Naive thymus-derived CD8-positive, alpha-beta T cell (primary cell): ENCODE measurements around the gene ACTN2. TPM values are rescaled to one million over a fixed set of nuclear protein-coding genes. Genes with fewer than 3 reads are reported as not detected.

Experiments
- ATAC-seq, 2 donors: fragments of 150-1000 bp; cut with Tn5 transposase in 1 of 2; sonication (Bioruptor Pico), chemical (Tn5 transposase) in 1 of 2; 1 replicate in 1 of 2; 2 replicates in 1 of 2; pipeline ENCODE4 v1.10.0; 2021; ENCODE audit warnings: mild to moderate bottlenecking in 2 of 2, moderate library complexity in 2 of 2
- POLR2A ChIA-PET: fragments of 350-600 bp; sonication (Branson Sonifier 250); formaldehyde crosslinking; loops from one replicate; lab custom pipeline; 2021; ENCODE audit warnings: antibody characterized with exemption; lab: Charles Lee
- DNase-seq, 10 donors: peaks; one replicate each; pipeline versions ENCODE4 v3.0.0 to v3.0.0-alpha.2; 2020 to 2022
- H3K27ac Mint-ChIP-seq, 10 donors: one replicate each; pipeline ENCODE4 v1.8.0; 2020 to 2022; ENCODE audit warnings: mild to moderate bottlenecking in 10 of 10, mixed read lengths in 10 of 10, moderate library complexity in 4 of 10, inconsistent platforms in 1 of 10
- H3K27me3 Mint-ChIP-seq, 5 donors: one replicate each; pipeline ENCODE4 v1.8.0; 2021 to 2022; ENCODE audit warnings: mixed read lengths in 5 of 5
- H3K36me3 Mint-ChIP-seq, 3 donors: one replicate each; pipeline ENCODE4 v1.8.0; 2020 to 2022; ENCODE audit warnings: mixed read lengths in 3 of 3, mild to moderate bottlenecking in 2 of 3, inconsistent platforms in 1 of 3
- H3K4me1 Mint-ChIP-seq, 4 donors: one replicate each; pipeline ENCODE4 v1.8.0; 2021 to 2022; ENCODE audit warnings: mixed read lengths in 4 of 4
- H3K4me3 Mint-ChIP-seq, 10 donors: one replicate each; pipeline ENCODE4 v1.8.0; 2020 to 2022; ENCODE audit warnings: mild to moderate bottlenecking in 10 of 10, mixed read lengths in 10 of 10, moderate library complexity in 6 of 10, inconsistent platforms in 1 of 10
- H3K9me3 Mint-ChIP-seq, 9 donors: one replicate each; pipeline ENCODE4 v1.8.0; 2020 to 2022; ENCODE audit warnings: mixed read lengths in 9 of 9, mild to moderate bottlenecking in 3 of 9, inconsistent platforms in 1 of 9, moderate library complexity in 1 of 9
- polyA plus RNA-seq, 3 donors: library from polyadenylated mRNA; unstranded; fragments of 300-500 nt; fragmentation: Illumina TruSeq; gene quantifications; one replicate each; pipeline ENCODE4 v1.2.3, GENCODE V29; 2021
- total RNA-seq, 8 experiments: library from RNA in 2 of 8; stranded (reverse) in 2 of 8; gene quantifications; one replicate each; pipeline ENCODE4 v1.2.3 and lab custom pipeline; 2021 to 2026

ACTN2 gene
- total and polyA plus RNA-seq, 5 experiments from 2014 or later: 0.36 TPM; not detected in 4

DNA sequence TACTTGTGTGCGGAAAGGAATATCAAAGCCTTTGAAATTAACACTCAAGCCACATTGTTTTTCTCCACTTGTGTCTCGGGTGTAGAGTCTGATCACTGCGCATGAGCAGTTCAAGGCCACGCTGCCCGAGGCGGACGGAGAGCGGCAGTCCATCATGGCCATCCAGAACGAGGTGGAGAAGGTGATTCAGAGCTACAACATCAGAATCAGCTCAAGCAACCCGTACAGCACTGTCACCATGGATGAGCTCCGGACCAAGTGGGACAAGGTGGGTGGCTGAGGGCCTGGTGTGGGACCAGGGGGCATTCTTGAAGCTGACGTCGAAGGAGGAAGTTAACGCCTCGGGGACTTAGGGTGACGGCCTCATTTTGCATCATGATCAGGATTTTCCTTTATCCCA is 65.1 kb downstream of the ACTN2 start:
- Mint-ChIP-seq H3K27ac (no peak overlapping the region), H3K27me3 (peaks cover 4 to 14% (median 10%) of the 10 kb centered on the region in 5 donors), H3K36me3 (no peaks in the 10 kb centered on the region), H3K4me1 (no peaks in the 10 kb centered on the region), H3K4me3 (no peak overlapping the region), H3K9me3 (no peaks in the 10 kb centered on the region)
- POLR2A ChIA-PET: interaction anchor here (0.5 kb wide), 1 partner anchor 10 kb away, joined by 3 read pairs; no protein-coding TSS in a partner anchor
- DNase-seq (no peak), ATAC-seq (no peak)

DNA sequence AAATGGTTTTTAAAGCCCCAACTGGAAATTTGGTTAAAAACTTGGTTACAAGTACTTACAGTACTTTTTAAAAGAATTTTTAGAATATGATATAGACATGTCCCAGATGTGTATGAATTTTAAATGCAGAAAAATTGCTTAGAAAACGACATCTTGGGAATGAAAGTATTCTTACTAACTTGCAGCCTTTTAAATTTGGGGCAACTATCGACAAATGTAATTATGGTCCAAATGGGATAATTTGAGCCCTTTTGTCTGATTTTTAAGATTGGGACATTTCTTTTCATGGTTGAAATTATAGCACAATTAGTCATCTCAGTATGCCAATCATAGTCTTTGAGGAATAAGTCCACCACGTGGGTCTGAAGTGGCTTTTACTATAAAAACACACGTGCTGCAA is 65.6 kb downstream of the ACTN2 start:
- H3K27me3 Mint-ChIP-seq: peaks cover 4 to 14% (median 8%) of the 10 kb centered on the region in 5 donors
- ATAC-seq (no peak), DNase-seq (no peak)
- no peak overlapping the region for H3K27ac Mint-ChIP-seq
- no peaks in the 10 kb centered on the region for H3K4me1 Mint-ChIP-seq
- H3K36me3 Mint-ChIP-seq: no peaks in the 10 kb centered on the region
- POLR2A ChIA-PET: interaction anchor here (0.6 kb wide), 1 partner anchor 57 kb away, joined by 3 read pairs; no protein-coding TSS in a partner anchor
- H3K9me3 Mint-ChIP-seq: no peaks in the 10 kb centered on the region
- no peak overlapping the region for H3K4me3 Mint-ChIP-seq

DNA sequence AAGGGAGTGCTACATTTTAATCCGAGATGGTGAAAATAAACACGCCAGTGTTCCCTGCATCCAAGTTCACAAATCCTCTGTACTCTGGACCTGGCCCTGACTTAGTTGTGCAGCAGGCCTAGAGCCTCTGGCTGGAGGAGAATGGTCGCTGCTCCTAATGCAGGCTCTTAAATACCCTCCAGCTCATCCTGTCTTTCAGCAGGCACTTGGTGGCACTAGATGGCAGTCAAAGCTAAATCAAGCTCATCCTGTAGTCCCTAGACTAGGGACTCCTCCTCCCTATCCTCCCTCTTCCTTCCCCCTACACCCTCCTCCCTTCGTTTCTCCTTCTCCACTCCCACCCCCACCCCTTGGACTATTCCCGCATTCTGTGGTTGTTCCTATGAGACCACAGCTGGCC is 67.2 kb downstream of the ACTN2 start:
- POLR2A ChIA-PET: no interaction called here
- H3K4me1 Mint-ChIP-seq: no peaks in the 10 kb centered on the region
- peaks cover under 1 to 7% (median 4%) of the 10 kb centered on the region in 5 donors for H3K27me3 Mint-ChIP-seq
- H3K4me3 Mint-ChIP-seq: no peak overlapping the region
- DNase-seq (no peak), ATAC-seq (no peak)
- no peaks in the 10 kb centered on the region for H3K36me3 Mint-ChIP-seq
- no peaks in the 10 kb centered on the region for H3K9me3 Mint-ChIP-seq
- no peak overlapping the region for H3K27ac Mint-ChIP-seq

DNA sequence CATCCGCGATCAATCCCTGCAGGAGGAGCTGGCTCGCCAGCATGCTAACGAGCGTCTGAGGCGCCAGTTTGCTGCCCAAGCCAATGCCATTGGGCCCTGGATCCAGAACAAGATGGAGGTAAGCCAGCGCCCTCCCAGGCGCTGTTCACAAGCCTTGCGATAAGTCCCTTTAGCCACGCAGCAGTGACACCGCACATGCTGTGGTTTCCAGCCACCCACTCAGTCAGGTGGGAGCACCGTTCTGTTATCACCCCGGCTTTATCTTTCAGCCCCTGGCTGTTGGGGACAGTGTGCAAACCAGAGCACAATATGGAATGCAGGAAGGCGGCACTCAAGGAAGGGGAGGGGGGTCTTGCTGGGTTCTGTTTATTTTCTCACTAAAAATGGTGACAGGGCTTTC is 67.7 kb downstream of the ACTN2 start:
- no peak overlapping the region for H3K4me3 Mint-ChIP-seq
- no peak for DNase-seq
- ATAC-seq: no peak
- H3K27ac Mint-ChIP-seq: no peak overlapping the region
- H3K36me3 Mint-ChIP-seq: no peaks in the 10 kb centered on the region
- H3K4me1 Mint-ChIP-seq: no peaks in the 10 kb centered on the region
- peaks cover 0 to 7% (median 4%) of the 10 kb centered on the region in 5 donors for H3K27me3 Mint-ChIP-seq
- no peaks in the 10 kb centered on the region for H3K9me3 Mint-ChIP-seq
- POLR2A ChIA-PET: no interaction called here

DNA sequence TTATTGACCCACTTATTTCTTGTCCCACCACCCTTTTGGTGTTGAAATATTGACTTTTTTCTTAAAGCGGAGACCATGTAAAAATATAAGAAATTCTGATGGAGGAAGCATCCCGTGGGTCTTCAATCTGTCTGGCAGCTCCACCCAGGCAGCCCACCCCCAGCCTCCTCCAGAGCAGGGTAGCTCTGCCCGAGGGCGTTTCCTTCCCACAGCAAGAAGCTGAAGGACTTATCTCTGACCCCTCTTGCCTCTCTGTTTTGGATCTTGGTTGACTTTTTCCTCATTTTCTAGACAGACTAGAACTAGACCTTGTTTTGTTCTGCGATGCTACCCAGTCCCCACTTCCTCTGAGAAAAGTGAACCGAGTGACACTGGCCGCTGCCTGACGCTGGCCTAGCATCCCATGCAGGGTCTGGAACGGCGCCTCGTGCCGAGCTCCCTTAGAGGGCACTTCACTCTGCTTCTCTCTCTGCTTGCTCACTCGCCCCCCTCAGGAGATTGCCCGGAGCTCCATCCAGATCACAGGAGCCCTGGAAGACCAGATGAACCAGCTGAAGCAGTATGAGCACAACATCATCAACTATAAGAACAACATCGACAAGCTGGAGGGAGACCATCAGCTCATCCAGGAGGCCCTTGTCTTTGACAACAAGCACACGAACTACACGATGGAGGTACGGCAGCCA is 68.4 kb downstream of the ACTN2 start:
- Mint-ChIP-seq H3K27me3 (peaks cover 0 to 7% (median 3%) of the 10 kb centered on the region in 5 donors), H3K4me3 (no peak overlapping the region), H3K27ac (no peak overlapping the region), H3K9me3 (no peaks in the 10 kb centered on the region), H3K36me3 (no peaks in the 10 kb centered on the region), H3K4me1 (peaks cover 1 to 6% (median 2%) of the 10 kb centered on the region in 4 donors)
- DNase-seq (no peak), ATAC-seq (no peak)
- POLR2A ChIA-PET: no interaction called here

DNA sequence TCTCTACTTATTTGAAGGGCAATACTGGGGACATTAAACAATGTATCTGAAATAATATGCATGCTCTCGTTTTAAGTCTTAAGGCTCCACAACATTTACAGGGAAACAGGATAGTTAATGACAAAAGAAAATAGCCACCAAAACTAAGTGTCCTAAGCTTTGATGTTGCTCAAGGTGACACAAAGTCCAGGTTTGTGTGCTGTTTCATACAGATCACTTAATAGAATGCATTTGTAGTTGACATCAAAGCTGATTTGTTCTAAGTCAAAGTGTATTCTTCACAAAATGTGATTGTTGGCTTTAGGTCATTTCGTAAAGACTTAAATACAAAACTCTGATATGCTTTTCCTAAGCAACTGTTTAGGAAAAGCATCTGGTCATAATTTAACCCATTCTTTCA is 71.3 kb downstream of the ACTN2 start:
- DNase-seq (no peak), ATAC-seq (no peak)
- POLR2A ChIA-PET: no interaction called here
- Mint-ChIP-seq H3K36me3 (no peaks in the 10 kb centered on the region), H3K27me3 (peaks cover 0 to 1% (median 0%) of the 10 kb centered on the region in 5 donors), H3K4me3 (no peak overlapping the region), H3K27ac (no peak overlapping the region), H3K9me3 (no peaks in the 10 kb centered on the region), H3K4me1 (peaks cover 1 to 6% (median 2%) of the 10 kb centered on the region in 4 donors)

DNA sequence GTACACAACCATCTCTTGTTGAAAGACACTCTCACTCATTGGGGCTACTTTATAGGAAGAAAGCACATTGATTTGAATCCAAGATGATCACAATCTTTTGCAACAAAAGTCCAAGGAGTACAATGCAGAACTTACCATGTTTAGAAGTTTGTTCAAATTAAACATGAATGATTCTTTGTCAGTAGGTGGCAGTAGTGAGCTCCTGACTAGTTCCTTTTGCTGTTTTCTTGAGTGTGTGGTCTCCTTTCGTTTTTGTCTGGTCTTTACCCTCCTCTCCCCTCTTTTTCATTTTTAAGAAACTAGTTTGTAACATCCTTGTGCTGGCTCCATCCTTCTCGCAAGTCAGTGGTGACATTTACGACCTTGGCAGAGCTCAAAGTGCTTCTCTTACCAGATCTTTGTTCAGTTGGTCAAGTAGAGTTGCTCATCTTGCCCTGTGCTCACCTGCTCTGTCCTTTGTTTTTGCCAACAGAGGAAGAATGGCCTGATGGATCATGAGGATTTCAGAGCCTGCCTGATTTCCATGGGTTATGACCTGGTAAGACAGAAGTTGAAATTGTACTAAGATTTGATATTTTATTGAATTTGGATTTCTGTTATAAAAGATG is 73.1 kb downstream of the ACTN2 start:
- Mint-ChIP-seq H3K36me3 (no peaks in the 10 kb centered on the region), H3K9me3 (no peaks in the 10 kb centered on the region), H3K4me1 (peaks cover 1 to 6% (median 2%) of the 10 kb centered on the region in 4 donors), H3K27ac (peak overlapping the region in 1 of 10 donors; percentile 80), H3K27me3 (peaks cover 0 to 6% (median 0%) of the 10 kb centered on the region in 5 donors), H3K4me3 (no peak overlapping the region)
- DNase-seq: peak in 5 of 10 donors; percentile 13 to 62 (median 56)
- POLR2A ChIA-PET: interaction anchor here (0.8 kb wide), 2 partner anchors 11 to 36 kb away, joined by 3 read pairs; partner anchors contain the start of gene MTR
- peak; percentile 37 to 49 for ATAC-seq

DNA sequence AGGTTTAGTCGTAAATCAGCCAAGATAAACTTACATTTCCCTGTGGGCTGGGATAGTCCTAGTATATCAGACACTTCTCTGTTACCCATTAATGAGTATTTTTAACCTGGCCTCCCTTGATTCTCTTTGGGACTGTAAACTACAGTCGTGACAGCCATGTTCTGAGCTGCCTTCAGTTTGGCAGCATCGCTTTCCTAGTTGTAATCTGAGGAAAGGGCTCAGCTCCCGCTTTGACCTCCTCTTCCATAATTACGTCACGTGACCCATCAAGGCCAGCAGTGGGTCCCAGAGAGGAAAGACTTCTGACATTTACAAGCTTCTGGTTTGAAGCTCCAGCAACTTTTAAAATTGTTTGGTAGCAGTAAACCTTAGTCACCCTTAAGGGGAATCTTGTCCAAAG is 74.2 kb downstream of the ACTN2 start:
- Mint-ChIP-seq H3K4me3 (no peak overlapping the region), H3K27me3 (peaks cover 0 to 17% (median 0%) of the 10 kb centered on the region in 5 donors), H3K9me3 (no peaks in the 10 kb centered on the region), H3K27ac (no peak overlapping the region), H3K36me3 (no peaks in the 10 kb centered on the region), H3K4me1 (peaks cover 1 to 6% (median 2%) of the 10 kb centered on the region in 4 donors)
- DNase-seq (no peak), ATAC-seq (no peak)
- POLR2A ChIA-PET: no interaction called here

DNA sequence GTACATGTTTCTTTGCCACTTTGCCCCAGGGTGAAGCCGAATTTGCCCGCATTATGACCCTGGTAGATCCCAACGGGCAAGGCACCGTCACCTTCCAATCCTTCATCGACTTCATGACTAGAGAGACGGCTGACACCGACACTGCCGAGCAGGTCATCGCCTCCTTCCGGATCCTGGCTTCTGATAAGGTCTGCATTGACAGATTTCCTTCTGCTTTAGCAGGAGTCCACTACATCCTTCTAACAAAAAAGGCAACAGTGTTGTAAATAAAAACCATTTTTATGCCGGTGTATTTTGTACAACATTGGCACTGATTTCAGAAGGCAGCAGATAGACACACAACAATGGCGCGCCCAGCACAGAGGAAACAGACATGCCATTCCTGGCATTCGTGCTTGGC is 74.7 kb downstream of the ACTN2 start:
- DNase-seq: no peak
- Mint-ChIP-seq H3K9me3 (no peaks in the 10 kb centered on the region), H3K36me3 (no peaks in the 10 kb centered on the region), H3K27me3 (peaks cover 0 to 22% (median 2%) of the 10 kb centered on the region in 5 donors), H3K4me1 (peaks cover 1 to 6% (median 2%) of the 10 kb centered on the region in 4 donors), H3K4me3 (no peak overlapping the region), H3K27ac (no peak overlapping the region)
- POLR2A ChIA-PET: no interaction called here
- ATAC-seq: no peak

DNA sequence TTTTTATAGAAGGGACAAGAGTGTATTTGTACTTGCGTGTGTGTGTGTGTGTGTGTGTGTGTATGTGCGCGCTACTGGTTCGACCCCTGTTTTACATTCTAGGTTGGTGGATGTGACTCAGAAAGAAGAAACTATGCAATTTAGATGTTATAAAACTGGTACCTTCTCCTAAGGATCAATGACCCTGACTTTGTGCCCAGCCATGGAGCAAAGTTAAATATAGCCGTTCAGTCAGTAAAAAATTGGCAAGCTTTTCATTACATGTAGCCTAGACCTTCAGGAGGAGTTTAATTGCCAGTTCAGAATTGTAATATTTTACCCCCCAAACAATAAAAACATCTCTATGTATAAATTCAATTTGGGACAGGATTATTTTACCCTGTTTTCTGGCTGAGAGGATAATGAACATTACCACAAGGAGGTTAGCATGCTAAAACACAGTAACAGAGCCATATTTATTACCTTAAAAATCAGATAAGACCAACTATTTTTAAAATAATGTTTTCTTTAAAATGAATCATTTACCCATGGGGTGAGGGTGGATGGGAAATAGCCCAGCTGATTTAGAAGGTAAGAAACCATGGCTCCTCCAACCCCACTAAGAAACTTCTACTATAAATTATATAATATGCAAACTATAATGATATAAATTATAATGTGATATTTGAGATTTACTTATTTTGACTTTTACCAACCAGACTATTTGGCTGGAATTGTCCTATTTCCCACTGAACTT is 75.3 kb downstream of the ACTN2 start:
- Mint-ChIP-seq H3K4me3 (no peak overlapping the region), H3K27ac (no peak overlapping the region), H3K9me3 (no peaks in the 10 kb centered on the region), H3K4me1 (peaks cover 1 to 6% (median 2%) of the 10 kb centered on the region in 4 donors), H3K36me3 (no peaks in the 10 kb centered on the region), H3K27me3 (peaks cover 0 to 25% (median 2%) of the 10 kb centered on the region in 5 donors)
- DNase-seq (no peak), ATAC-seq (no peak)
- POLR2A ChIA-PET: no interaction called here

DNA sequence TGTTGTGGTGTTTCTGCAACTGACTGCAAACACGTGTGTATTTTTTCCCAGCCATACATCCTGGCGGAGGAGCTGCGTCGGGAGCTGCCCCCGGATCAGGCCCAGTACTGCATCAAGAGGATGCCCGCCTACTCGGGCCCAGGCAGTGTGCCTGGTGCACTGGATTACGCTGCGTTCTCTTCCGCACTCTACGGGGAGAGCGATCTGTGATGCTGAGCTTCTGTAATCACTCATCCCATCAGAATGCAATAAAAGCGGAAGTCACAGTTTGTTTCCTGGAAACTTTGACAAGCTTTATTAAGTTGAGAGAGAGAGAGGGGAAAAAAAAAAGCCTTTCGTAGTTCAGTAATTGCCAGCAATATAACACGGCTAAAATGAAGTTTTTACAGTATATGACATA is 76.1 kb downstream of the ACTN2 start:
- Mint-ChIP-seq H3K4me3 (no peak overlapping the region), H3K4me1 (peaks cover 1 to 6% (median 2%) of the 10 kb centered on the region in 4 donors), H3K9me3 (no peaks in the 10 kb centered on the region), H3K36me3 (no peaks in the 10 kb centered on the region), H3K27me3 (peaks cover 0 to 25% (median 2%) of the 10 kb centered on the region in 5 donors), H3K27ac (no peak overlapping the region)
- no peak for ATAC-seq
- POLR2A ChIA-PET: no interaction called here
- DNase-seq: no peak

DNA sequence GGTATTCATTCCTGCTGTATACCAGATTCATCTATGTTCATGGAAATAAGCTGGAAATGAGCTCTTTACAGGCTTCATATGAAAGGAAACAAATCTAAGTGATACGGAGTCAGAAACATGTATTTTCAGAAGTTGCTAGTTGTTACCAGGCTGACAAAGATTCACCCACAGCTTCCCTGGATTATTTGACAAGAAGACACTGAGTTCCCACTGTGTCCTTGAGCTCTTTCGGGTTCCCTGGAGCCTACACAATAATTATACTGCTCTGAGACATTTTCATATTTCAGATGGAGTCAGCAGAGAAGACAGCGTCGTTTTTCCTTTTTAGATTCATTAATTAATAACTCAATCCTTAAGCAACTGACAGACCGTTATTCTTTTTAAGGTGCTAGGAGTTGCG is 79.5 kb downstream of the ACTN2 start:
- H3K9me3 Mint-ChIP-seq: no peaks in the 10 kb centered on the region
- DNase-seq: no peak
- no peak for ATAC-seq
- POLR2A ChIA-PET: no interaction called here
- H3K27ac Mint-ChIP-seq: no peak overlapping the region
- H3K27me3 Mint-ChIP-seq: peaks cover 3 to 48% (median 14%) of the 10 kb centered on the region in 5 donors
- no peaks in the 10 kb centered on the region for H3K36me3 Mint-ChIP-seq
- H3K4me1 Mint-ChIP-seq: no peaks in the 10 kb centered on the region
- H3K4me3 Mint-ChIP-seq: no peak overlapping the region

DNA sequence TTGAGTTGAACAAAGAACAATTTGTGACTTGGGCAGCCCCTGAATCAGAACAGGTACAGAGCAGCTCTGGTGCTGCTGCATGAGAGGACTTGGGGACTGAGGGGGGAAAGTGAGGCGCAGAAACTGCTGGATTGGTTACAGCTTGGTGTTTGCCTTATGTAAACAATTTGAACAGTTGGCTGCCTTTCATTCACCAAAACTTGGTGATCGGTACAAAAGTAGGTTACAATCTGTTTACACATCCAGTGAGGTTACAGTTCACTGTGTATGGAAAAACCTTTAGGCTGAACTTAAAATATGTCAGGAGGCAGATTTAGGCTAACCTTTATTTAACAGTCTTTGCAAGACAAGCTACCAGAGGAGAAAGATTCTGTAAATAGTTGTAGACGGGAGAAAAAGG is 80.2 kb downstream of the ACTN2 start:
- Mint-ChIP-seq H3K9me3 (no peaks in the 10 kb centered on the region), H3K4me3 (no peak overlapping the region), H3K4me1 (no peaks in the 10 kb centered on the region), H3K27me3 (peaks cover 3 to 55% (median 14%) of the 10 kb centered on the region in 5 donors), H3K27ac (no peak overlapping the region), H3K36me3 (no peaks in the 10 kb centered on the region)
- DNase-seq (no peak), ATAC-seq (no peak)
- POLR2A ChIA-PET: no interaction called here
